Body of pancreas (tissue), 4 donors: ENCODE data around the gene AAGAB.

ENCODE experiments used
- CTCF ChIP-seq, 7 experiments: fragments of 450-650 bp in 4 of 7; fragments of 200-600 bp in 3 of 7; sonication (generic) in 3 of 7; IDR thresholded peaks; one replicate each; pipeline ENCODE4 v1.5.1; 2016 to 2019; ENCODE audit warnings: antibody characterized with exemption in 7 of 7
- POLR2A ChIP-seq, 3 donors: fragments of 450-650 bp; IDR thresholded peaks; one replicate each; pipeline ENCODE4 v1.6.1; 2016; ENCODE audit warnings: antibody characterized with exemption in 3 of 3, mild to moderate bottlenecking in 2 of 3

GRCh38 chr15:67290319-67290718 is 35.9 kb upstream of the AAGAB start:
- TF ChIP-seq CTCF (IDR thresholded peaks at IDR 0.05), result no peak
- no peak for TF ChIP-seq POLR2A (IDR thresholded peaks at IDR 0.05)
